Activated CD4-positive, alpha-beta T cell treated with anti-CD3 and anti-CD28 coated beads, Interleukin-2, amount 50 U/mL, for 16 hours (primary cell): ENCODE measurements around the gene CORO2B.

Experiments
- DNase-seq: peaks from one replicate; pipeline ENCODE4 v3.0.0-alpha.2; 2020

The CORO2B gene

DNA sequence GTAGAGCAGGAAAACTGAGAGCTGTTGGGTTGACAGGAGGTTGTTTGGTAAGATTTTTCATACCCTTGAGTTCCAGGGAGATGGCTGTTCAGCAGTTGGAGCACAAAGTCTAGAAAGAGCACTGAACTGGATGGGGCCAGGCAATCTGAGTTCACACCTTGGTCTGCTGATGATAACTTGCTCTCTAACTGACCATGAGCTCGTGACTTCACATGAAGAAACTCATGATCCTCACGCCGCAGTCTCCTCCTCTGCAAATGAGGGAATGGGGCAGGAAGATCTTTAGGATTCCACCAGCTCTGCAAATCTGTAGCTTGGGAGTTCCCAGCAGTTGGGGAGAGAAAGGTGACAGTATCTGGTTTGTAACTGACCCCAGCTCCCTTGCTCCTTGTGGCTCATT, 33.7 kb downstream of the CORO2B start:
- DNase-seq = no peak

DNA sequence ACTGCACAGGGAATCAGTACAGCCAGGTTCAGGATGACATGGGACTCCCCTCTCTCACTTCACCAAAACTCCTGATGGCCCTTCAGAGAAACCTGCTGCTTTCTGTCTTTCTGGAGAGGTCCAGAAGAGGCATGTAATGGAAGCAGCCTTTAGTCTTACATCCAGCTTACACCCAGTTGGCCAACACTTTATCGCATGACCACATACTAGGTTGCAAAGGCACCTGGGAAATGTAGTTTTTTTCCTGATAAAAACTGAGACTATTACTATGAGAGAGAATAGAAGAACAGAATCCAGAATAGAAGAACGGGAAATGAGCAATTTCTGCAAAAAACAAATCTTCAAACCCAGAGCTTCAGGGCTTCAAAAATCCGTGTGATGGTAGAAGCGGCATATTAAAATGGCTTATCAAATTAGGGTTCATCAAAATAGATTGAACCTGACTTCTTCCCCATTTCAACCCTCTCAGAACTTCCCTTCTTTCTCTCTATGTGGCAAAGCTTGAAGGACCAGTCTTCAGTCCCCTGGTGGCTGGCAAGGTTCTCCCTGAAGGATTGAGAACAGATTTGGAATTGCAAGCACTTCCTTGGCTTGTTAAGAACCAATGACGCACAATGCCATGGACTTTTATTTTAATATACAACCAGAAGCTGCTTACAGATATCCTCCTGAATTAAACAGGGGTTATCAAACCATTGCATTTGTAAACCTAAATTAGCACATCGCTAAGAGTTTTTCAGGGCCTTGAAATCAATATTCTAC, 34.4 kb downstream of the CORO2B start:
- DNase-seq = no peak

DNA sequence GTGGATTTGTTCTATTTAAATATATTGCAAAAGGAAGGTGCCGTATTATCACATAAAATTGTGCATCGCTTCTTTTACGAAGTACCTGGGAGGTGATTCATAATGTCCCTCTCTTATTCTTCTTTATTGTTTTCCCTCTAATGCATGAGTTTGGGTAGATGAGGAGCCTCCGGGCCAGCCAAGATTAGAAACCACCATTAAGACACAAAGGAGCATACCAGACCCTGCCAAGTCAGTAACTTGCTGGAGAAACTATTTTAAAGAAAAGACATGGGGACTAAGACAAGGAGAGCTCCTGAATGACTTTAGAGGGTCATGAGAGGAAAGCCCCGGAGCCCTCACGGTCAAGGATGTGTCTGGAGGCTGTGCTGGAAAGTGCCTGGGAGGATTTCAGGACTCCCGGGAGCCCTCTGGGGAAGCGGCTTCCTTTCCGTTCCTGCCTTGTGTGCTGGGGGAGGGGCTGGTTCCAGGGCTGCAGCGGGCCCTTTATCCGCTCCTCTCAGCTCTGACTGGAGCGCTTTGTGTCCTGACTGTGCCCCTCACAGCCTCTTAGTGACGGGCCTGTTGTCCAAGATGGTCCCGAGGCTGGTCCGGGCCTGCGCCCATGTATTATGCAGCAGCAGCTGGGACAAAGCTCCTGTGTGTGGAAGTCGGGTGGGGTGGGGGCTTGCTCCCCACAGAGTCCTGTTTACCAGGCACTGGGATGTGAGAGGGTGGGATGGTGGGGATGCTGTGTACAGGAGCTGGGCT, 35.7 kb downstream of the CORO2B start:
- no peak for DNase-seq

DNA sequence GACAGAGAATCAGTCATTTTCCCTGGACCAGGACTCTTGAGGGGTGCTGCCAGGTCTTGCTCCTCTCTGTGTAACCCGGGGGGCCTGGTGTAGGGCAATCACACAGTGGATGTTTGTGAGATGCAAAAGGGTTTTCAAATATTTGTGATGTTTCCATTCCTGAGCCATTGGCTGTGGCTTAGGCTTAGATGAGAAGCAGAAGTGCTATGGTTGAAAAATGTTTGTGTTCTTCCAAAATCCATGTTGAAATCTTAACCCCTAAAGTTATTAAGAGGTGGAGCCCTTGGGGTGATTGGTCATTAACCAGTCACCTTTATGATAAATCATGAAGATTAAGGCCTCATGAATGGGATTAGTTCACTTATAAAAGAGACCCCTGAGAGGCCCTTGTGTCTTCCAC, 36.5 kb downstream of the CORO2B start:
- DNase-seq = no peak

DNA sequence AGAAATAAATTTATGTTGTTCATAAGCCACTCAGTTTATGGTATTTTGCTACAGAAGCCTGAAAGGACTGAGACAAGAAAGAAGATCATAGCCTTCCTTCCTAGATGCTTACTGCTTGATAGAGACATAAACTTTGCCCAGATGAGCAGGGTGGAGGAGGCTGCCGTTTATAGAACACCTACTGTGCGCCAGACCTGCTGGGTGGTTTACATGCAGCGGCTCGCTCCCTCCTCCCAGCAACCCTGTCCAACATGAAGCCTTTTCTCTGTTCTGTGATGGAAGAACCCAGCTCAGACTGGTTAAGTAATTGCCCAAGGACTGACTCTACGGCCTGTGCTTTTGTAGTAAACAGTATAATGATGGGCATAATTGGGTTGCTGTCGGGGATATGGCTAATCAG, 37.0 kb downstream of the CORO2B start:
- DNase-seq = no peak

DNA sequence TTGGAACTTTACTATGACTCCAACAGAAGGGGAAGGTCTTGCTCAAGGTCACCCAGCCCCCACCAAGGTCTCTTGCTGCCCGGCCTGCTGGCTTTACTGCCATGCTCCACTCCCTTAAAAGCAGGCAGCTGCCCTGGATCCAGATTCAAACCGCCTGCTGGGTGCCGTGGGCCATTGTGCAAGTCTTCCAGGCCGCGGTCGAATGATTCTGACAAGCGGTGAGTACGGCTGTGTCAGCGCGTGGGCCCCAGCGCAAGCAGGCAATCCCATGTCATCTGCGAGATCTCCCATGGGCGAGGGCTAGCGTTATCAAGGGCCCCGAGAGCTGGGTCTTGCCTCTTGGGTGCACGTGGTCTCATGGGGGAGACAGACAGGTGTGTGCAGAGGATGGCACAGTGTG, 37.6 kb downstream of the CORO2B start:
- DNase-seq = no peak

DNA sequence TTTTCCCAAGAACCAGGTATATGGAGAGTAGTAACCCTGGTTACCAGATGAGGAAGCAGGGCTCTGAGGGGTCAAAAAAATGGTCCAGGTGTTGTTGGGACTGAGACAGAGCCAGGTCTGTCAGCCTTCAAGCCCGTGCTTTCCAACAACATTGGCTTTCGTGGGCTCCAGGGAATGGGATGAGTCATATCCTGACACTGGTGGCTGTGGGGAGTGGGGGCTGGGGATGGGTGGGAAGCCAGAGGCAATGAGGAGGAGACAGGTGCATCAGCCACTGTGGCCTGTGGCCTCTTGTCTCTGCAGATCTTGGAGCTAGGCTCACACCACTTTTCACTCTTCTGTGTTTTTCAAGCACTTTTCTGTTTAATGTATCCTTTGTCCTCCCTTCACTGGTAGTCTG, 38.2 kb downstream of the CORO2B start:
- DNase-seq = no peak

DNA sequence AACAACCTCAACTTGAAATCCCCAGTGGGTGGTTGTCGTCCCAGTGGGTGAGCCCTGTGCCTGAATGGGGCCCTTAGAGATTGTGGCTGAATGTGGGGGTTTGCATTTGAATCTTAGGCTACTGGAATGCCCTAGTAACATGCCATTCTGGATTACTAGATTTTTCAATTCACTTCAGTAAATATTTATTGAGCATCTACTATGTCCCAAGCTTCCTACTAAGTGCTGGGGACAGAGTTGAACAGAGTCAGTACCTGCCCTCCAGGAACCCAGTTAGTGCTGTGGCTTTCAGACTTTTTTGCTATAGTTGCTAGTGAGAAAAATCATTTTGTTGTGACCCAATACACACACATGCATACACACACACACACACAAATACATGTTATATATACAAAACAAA, 39.0 kb downstream of the CORO2B start:
- DNase-seq = no peak

DNA sequence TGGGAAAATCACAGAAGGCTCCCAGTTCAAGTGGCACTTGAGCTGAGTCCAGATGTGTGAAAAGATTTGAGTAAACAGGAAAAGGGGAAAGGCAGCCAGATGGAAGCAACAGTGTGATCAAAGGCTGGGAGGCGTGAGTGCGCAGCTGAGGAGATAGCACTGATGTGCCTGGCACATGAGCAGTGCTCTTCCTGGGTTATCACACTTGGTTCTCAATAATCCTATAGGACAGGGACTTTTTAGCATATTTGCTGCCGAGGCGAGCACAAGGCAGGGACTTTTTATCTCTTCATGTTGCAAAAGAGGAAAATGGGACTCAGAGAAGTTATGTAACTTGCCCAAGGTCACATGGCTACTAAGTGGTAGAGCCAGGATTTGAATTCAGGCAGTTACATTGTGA, 39.6 kb downstream of the CORO2B start:
- DNase-seq = no peak

DNA sequence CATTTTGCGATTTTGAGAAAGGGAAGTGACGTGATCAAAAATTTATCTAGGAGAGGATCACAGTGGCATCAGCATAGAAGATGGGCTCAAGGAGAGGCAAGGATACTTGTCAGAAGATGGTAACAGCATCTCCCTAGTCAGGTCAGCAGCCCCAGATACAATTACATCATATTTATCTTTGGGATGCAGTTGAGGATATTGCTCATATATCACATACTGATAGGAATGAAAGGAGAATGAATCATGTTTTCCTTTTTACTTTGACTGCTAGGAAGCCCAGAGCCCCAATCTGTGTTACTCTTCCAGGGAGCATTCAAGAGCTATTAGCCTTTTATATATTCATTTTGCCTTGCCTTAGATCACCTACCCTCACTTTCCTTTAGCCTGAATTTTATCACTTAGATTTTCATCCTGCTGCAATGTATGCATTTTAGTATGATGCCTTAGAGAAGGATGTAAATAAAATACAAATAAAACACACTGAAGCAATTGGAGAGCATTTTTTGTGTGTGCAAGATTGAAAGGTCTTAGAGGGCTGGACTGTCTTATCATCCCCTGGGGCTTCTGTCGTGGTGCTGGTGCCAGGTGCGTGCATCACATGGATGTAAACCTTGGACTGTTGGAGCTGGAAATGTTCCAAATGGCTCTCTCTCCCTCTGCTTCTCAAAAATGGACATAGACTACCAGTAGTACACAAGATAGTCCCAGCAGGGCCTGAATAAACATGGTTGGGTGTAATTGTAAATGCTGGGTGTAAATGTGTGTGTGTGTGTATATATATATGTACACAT, 40.3 kb downstream of the CORO2B start:
- no peak for DNase-seq

DNA sequence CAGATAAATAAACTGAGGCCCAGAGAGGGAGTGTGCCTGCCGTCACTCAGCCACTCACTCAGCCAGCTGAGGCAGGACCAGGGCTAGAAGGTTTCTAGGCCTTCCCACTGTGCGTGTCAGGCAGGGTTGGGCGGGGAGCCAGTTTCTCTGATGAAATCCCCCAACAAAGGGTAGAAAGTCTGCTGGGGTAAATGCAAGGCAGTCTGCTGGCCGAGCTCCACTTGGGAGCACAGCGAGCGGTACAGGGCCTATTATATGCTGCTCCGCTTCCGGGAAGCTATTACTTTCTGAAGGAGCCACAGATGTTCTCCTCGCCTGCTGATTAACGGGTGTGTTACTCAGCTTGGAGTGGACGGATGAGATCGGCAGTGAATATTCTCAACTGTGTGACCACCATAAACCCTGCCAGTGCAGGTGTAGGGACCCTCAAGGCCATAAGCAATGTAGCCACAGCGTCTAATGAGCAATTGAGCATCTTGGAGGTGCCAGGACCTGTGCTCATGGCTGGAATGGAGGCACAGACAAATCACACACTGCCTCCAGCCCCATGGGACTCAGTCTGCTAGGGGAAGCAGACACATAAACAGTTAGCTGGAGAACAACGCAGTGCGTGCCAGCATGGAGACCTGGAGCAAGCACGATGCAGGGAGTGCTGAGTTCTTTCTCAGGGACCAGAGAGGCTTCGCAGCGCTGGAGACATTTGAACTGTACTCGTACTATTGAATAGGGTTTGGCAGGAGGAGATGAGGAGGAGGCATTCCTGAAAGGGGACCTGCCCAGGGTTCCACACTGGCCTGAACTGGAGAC, 42.1 kb downstream of the CORO2B start:
- no peak for DNase-seq

DNA sequence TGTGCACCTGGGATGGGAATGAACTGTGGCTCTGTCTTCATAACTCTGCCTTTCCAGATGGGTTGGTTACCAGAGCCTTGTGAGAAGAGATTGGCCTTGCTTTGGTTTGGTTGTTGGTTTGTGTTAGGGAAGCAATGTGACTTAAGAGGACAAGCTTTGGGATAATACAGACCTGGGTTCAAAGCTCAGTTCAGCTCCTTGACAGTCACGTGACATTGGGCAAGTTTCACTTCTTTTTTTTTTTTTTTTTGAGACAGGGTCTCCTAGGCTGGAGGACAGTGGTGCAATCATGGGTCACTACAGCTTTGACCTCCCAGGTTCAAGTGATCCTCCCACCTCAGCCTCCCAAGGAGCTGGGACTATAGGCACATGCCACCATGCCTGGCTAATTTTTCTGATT, 42.7 kb downstream of the CORO2B start:
- no peak for DNase-seq

DNA sequence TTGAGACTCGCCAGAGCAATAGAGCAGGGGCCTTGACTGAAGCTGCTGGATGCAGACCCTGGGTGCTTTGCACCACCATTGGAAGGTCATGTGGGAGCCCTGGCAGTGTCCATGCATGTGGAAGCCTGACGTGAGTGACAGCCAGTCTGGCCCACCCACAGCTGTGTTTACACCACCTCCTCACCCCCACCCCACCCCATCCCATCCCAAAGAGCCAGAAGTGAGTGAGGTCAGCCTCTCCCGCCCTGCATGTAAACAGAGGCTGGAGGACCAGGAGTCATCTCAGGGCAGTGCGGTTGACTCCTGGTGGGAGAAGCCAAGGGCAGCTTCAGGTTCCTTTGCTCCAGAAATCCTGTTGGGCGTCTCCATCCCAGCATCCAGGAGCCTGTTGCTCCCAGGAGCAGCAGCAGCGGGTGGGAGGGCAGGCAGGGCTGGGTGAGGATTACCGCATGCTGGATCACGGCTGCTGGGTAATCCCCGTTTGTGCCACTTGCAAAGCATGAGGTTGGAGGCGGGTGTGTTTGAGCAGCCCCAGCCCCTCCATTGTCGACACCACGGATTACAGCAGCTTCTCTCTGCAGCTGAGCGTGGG, 44.6 kb downstream of the CORO2B start:
- no peak for DNase-seq

DNA sequence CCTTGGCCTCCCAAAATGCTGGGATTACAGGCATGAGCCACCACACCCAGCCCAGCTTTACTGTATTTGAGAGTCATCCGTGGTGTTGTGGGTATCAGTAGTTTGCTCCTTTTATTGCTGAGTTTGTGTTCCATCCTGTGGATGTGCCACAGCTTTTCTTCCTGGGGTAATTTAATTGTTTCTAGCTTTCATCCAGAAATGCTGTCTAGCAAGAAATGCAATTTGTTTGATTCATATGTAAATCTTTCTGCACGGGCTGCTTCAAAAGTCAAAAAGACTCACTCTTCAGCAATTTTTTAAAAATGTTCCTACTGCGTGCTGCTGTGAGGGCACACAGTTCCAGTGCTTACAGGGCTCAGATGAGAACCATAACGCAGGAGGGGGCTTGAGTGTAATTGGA, 47.1 kb downstream of the CORO2B start:
- DNase-seq = no peak

DNA sequence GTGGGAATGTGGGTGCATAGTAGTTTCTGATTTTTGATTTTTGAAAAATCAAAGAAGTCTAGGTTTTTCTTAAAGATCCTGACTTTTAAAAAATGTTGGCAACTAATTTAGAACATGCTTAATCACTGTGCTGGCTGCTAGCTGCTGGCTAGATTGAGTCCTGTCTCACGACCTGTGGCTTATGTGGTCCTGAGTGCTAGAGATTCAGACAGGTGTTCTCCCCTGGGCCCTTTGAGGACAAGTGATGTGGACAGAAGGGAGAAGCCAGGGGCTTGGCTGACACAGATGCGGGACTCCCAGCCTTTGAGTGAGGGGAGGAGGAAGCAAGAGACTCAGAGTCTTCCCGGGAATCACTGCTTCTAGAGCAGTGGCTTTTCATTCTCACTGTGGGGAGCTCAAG, 47.5 kb downstream of the CORO2B start:
- DNase-seq = no peak

DNA sequence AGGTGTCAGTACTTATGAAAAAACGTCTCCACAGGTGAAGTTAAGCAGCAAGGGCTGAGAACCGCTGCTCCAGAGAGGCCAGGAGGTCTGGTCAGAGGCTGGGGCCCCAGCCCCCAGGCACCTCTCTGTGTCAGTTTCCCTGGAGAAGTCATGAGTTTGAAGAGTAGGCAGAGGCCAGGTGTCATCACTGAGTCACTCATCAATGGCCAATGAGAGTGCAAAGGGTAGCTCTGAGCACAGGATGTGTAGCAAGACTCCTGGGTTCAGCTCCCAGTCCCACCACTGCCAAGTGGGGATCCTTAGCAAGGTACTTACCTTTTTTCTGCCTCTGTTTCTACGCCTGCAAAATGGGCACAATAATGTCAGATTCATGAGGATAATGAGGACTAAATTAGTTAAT, 47.9 kb downstream of the CORO2B start:
- DNase-seq = no peak

DNA sequence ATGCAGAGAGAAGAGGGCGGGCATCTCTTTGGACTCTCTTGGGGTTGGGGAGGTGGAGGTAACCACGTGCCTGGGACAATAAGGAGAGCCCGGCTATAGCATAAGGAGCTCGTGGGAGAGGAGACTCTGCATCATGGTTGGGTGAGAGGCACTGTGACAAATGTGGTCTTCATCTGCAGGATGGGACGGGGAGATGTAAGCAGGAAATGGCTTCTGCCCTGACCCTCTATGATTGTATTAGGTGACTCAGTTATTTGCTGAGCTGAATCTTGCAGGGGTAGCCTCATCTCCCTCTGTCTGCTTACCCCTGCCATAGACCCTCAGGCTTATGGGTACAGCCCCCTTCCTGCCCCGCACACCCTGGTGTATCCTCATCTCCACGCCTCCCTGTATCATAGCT, 48.7 kb downstream of the CORO2B start:
- DNase-seq = no peak

DNA sequence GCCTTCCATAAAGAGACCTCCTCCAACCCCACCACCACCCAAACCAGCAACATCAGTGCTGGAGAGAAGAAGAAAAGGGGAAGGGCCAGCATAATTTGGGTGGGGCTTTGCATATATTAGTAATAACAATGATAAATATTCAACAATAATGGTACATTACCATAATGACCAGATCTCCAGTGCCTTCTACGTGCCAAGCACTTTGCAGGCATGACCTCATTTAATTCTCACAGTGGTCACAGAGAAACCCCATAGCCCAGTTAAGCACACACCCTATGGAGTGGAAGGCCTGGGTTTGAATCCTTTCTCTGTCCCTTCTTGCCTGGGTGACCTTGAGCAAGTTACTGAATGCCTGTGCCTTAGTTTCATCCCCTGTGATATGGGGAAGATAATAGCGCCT, 49.2 kb downstream of the CORO2B start:
- DNase-seq = no peak

DNA sequence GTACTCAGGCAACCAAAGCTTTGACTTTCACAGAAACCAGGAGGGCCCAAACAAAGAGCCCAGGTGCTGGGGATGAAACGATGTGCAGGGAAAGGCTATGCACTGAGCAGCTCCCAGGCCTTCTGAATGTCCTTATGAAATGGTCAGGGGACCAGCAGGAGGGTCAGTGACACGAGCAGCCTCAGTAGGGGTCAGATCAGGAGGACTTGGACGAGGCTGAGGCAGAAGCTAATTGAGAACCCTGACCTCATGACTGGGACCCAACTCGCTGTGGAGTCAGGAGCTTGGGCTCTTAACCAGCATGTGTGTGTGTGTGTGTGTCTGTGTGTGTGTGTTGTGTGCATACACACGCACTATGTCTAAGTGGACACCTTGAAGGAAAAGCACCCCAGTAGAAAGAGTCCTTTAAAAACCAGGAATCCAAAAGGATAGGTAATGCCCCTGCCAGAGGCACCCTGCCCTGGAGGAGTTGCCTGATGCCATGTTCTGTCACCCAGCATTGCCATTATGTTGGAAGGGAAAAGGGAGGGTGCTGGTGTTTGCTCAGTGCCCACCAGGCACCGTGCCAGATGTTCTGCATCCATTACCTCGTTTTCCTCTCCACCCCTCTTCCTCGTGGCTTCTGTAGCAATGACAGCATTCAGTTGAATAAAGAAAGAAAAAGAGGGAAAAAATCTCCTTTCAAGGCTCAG, 50.9 kb downstream of the CORO2B start:
- DNase-seq = no peak

DNA sequence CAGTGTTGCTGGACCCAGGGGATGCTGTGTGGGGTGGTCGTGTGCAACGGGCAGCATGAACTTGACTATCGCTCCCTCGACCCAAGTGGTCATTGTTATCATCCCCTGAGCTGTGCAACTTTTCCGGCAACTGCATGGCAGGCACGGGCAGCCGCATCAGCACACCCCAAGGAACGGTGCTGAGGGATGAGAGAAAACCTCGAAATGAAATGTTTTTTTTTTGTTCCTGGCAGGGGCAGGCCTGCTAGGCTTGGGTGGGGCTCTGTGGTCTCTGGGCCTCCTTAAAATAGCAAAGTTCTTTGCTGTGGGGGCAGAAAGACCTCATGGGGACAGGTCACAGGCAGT, 51.4 kb downstream of the CORO2B start:
- no peak for DNase-seq

DNA sequence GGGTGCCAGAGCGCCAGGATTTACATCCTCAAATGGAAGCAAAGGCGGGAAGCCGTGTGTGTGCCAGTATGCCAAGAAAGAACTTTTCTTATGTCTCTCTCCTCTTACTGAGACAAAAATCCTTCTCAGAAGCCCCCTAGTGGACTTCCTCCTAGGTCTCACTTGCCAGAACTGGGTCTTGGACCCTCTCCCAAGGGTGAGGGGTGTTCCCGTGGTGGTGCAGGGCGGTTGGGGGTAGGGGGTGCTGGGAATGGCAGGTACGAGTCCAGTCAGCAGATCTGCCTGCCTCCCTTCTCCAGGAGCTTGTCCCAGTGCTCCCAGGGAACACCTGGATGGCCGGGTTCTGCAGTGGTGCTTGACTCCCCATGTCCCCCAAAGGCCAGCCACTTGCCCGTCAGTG, 52.0 kb downstream of the CORO2B start:
- DNase-seq = no peak

DNA sequence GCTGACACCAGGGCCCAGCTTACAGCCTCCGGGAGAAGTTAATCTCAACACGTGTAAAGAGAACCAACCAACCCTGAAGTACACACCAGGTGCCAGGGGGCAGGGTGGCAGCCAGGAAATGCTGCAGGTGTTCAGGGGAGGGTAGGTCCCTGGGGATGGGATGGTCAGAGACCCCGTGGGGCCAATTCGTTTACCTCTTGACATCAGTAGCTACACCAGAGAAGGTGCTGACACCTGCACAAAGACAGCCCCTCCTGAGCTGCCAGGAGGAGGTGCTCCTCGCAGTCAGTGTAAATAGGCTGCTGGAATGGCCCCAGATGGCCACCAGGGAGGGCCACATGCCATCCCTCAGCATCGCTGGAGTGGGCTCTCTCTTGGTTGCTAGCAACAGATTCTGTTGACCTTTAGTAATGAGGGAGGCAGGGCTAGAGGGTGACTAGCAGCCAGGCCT, 52.8 kb downstream of the CORO2B start:
- DNase-seq = no peak
